Activated CD4-positive, alpha-beta memory T cell treated with anti-CD3 and anti-CD28 coated beads for 36 hours (primary cell): ENCODE data around the gene RMND5A. TPM values are rescaled to one million over a fixed set of nuclear protein-coding genes. Genes with fewer than 3 reads are reported as not detected.
A peak's percentile ranks its signal among the peaks of the same experiment; 100 is the strongest.

Source experiments
- CTCF ChIA-PET: fragments of 350-600 bp; sonication (Branson Sonifier 250); formaldehyde crosslinking; loops from one replicate; lab custom pipeline; 2021; ENCODE audit warnings: antibody characterized with exemption, inconsistent platforms; lab: Charles Lee
- POLR2A ChIA-PET: fragments of 350-600 bp; sonication (Branson Sonifier 250); formaldehyde crosslinking; loops from one replicate; lab custom pipeline; 2021; ENCODE audit warnings: antibody characterized with exemption; lab: Charles Lee
- DNase-seq: peaks from one replicate; pipeline ENCODE4 v3.0.0-alpha.2; 2020
- H3K27ac Mint-ChIP-seq: one replicate; pipeline ENCODE4 v1.8.0; 2021; ENCODE audit warnings: mixed read lengths
- H3K27me3 Mint-ChIP-seq: one replicate; pipeline ENCODE4 v1.8.0; 2021; ENCODE audit warnings: mixed read lengths
- H3K36me3 Mint-ChIP-seq: one replicate; pipeline ENCODE4 v1.8.0; 2021; ENCODE audit warnings: mixed read lengths
- H3K4me1 Mint-ChIP-seq: one replicate; pipeline ENCODE4 v1.8.0; 2021; ENCODE audit warnings: low read depth, mixed read lengths
- H3K4me3 Mint-ChIP-seq: one replicate; pipeline ENCODE4 v1.8.0; 2021; ENCODE audit warnings: mild to moderate bottlenecking, mixed read lengths
- H3K9me3 Mint-ChIP-seq: one replicate; pipeline ENCODE4 v1.8.0; 2021; ENCODE audit warnings: mixed read lengths
- intact Hi-C: fragments of 100-400 bp; cut with micrococcal nuclease; formaldehyde crosslinking; loops from one replicate; pipeline ENCODE4 v1.15.1; 2023
- total RNA-seq, 2 experiments: library from RNA; stranded (reverse); gene quantifications; one replicate each; pipeline ENCODE4 v1.2.3, GENCODE V29; 2021

RMND5A gene
- total RNA-seq, 2 experiments from 2014 or later = 30.1 to 32.8 TPM

GRCh38 chr2:86809481-86810121, 89.5 kb downstream of the RMND5A start:
- H3K27ac Mint-ChIP-seq = no peak overlapping the region
- DNase-seq = no peak
- intact Hi-C loops = loop anchor here (2.0 kb wide), 2 partner anchors 19 to 45 kb away; partner anchors contain the start of gene CD8A
- H3K27me3 Mint-ChIP-seq = peaks cover 43% of the 10 kb centered on the region
- peaks cover 22% of the 10 kb centered on the region for H3K4me1 Mint-ChIP-seq
- H3K9me3 Mint-ChIP-seq = no peaks in the 10 kb centered on the region
- H3K4me3 Mint-ChIP-seq = peak overlapping the region; percentile 13
- no peaks in the 10 kb centered on the region for H3K36me3 Mint-ChIP-seq
- ChIA-PET POLR2A (interaction anchor here (0.6 kb wide), 1 partner anchor 248 kb away, joined by 3 read pairs; no protein-coding TSS in a partner anchor), CTCF (interaction anchor here (0.9 to 1.9 kb wide), 2 partner anchors 17 to 18 kb away, joined by 3 to 4 read pairs; no protein-coding TSS in a partner anchor)

DNA sequence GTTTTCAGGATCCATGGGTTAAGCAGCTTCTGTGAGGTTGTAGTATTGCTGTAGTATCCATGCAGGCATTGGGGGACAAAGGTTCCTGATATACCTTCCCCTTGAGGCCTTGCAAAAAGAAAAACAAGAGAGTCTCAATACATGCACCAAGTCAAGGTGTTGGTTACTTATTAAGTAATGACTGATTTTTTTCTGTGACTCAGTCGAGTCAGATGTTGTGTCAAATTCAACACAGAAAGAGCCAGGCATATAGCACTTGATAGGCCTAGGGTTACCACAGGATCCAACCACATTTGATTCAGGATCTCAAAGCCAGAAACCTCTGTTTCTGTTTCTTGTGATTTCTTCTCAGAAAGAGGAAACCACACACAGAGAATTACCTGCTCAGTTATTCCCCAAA, 95.5 kb downstream of the RMND5A start:
- Mint-ChIP-seq H3K27ac (no peak overlapping the region), H3K27me3 (peaks cover 27% of the 10 kb centered on the region), H3K9me3 (no peaks in the 10 kb centered on the region), H3K4me3 (no peak overlapping the region), H3K36me3 (no peaks in the 10 kb centered on the region), H3K4me1 (peaks cover 4% of the 10 kb centered on the region)
- no peak for DNase-seq
- POLR2A ChIA-PET = no interaction called here
- intact Hi-C loops = no loop called here
- CTCF ChIA-PET = no interaction called here

DNA sequence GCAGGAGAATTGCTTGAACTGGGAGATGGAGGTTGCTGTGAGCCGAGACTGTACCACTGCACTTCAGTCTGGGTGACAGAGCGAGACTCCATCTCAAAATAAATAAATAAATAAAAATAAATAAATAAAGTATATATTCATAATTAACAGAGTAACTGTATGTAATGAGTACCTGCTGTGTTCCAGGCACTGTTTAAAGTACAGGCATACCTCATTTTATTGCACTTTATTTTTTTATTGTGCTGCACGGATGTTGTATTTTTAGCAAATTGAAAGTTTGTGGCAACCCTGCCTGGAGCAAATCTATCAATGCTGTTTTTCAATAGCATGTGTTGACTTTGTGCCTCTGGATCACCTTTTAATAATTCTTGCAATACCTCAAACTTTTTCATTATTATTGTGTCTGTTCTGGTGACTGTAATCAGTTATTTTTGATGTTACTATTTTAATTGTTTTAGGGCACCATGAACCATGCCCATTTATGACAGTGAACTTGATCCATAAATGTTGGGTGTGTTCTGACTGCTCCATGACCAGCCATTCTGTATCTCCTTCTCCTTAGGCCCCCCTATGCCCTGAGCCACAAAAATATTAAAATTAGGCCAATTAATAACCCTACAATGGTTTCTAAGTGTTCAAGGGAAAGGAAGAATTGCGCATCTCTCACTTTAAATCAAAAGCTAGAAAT, 98.2 kb downstream of the RMND5A start:
- Mint-ChIP-seq H3K4me1 (peaks cover 4% of the 10 kb centered on the region), H3K4me3 (no peak overlapping the region), H3K9me3 (peaks cover 11% of the 10 kb centered on the region), H3K27ac (no peak overlapping the region), H3K27me3 (peaks cover 16% of the 10 kb centered on the region), H3K36me3 (peaks cover 5% of the 10 kb centered on the region)
- POLR2A ChIA-PET = interaction anchor here (0.9 kb wide), 1 partner anchor 11 kb away, joined by 3 read pairs; no protein-coding TSS in a partner anchor
- CTCF ChIA-PET = interaction anchor here (0.9 kb wide), 1 partner anchor 10 kb away, joined by 4 read pairs; no protein-coding TSS in a partner anchor
- DNase-seq = no peak
- intact Hi-C loops = no loop called here

DNA sequence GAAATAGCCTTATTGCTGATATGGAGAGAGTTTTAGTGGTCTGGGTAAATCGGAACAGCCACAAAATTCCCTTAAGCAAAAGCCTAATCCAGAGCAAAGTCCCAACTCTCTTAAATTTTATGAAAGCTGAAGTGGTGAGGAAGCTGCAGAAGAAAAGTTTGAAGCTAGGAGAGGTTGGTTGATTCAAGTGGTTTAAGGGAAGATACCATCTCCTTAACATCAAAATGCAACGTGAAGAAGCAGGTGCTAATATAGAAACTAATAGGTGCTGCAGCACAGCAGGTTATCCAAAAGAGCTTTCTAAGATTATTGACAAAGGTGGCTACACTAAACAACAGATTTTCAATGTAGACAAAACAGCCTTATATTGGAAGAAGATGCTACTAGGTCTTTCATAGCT, 98.9 kb downstream of the RMND5A start:
- intact Hi-C loops = no loop called here
- peaks cover 11% of the 10 kb centered on the region for H3K9me3 Mint-ChIP-seq
- peaks cover 18% of the 10 kb centered on the region for H3K27me3 Mint-ChIP-seq
- H3K4me3 Mint-ChIP-seq = no peak overlapping the region
- ChIA-PET CTCF (interaction anchor here (0.9 kb wide), 1 partner anchor 10 kb away, joined by 4 read pairs; no protein-coding TSS in a partner anchor), POLR2A (interaction anchor here (0.9 kb wide), 1 partner anchor 11 kb away, joined by 3 read pairs; no protein-coding TSS in a partner anchor)
- H3K4me1 Mint-ChIP-seq = peaks cover 4% of the 10 kb centered on the region
- H3K27ac Mint-ChIP-seq = no peak overlapping the region
- peaks cover 5% of the 10 kb centered on the region for H3K36me3 Mint-ChIP-seq
- no peak for DNase-seq

DNA sequence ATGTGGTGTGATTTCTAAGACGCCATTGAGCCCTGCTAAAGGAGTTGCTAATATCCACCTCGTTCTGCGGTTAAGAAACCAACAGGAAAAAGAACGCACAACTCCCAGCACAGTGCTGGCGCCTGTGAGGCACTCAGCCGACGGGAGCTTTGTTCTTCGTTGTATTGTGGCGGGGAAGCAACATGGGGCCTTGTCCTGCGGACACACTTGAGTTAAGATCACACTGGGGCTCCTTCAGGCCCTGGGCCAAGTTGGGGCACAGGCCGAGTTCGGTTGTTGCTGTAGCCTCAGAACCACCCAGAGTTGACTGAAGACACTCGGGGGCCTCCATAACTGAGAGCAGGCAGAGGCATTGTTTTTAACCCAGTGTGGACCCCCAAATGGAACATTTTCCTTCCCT, 101.2 kb downstream of the RMND5A start:
- H3K36me3 Mint-ChIP-seq = peaks cover 5% of the 10 kb centered on the region
- peaks cover 5% of the 10 kb centered on the region for H3K4me1 Mint-ChIP-seq
- ChIA-PET CTCF (no interaction called here), POLR2A (no interaction called here)
- H3K27ac Mint-ChIP-seq = no peak overlapping the region
- H3K4me3 Mint-ChIP-seq = no peak overlapping the region
- H3K9me3 Mint-ChIP-seq = peaks cover 11% of the 10 kb centered on the region
- DNase-seq = no peak
- peaks cover 24% of the 10 kb centered on the region for H3K27me3 Mint-ChIP-seq
- intact Hi-C loops = no loop called here

GRCh38 chr2:86821842-86822241, 101.8 kb downstream of the RMND5A start:
- Mint-ChIP-seq H3K4me1 (peaks cover 7% of the 10 kb centered on the region), H3K27ac (no peak overlapping the region), H3K36me3 (peaks cover 5% of the 10 kb centered on the region), H3K9me3 (peaks cover 11% of the 10 kb centered on the region), H3K4me3 (no peak overlapping the region), H3K27me3 (peaks cover 26% of the 10 kb centered on the region)
- intact Hi-C loops = no loop called here
- ChIA-PET POLR2A (no interaction called here), CTCF (no interaction called here)
- no peak for DNase-seq

GRCh38 chr2:86822668-86823345, 102.7 kb downstream of the RMND5A start:
- ChIA-PET CTCF (no interaction called here), POLR2A (no interaction called here)
- peaks cover 5% of the 10 kb centered on the region for H3K36me3 Mint-ChIP-seq
- peaks cover 11% of the 10 kb centered on the region for H3K9me3 Mint-ChIP-seq
- no peak overlapping the region for H3K4me3 Mint-ChIP-seq
- no peak overlapping the region for H3K27ac Mint-ChIP-seq
- H3K27me3 Mint-ChIP-seq = peaks cover 31% of the 10 kb centered on the region
- intact Hi-C loops = no loop called here
- peaks cover 7% of the 10 kb centered on the region for H3K4me1 Mint-ChIP-seq
- DNase-seq = no peak

GRCh38 chr2:86825036-86825692, 105.1 kb downstream of the RMND5A start:
- Mint-ChIP-seq H3K9me3 (peaks cover 11% of the 10 kb centered on the region), H3K27ac (no peak overlapping the region), H3K27me3 (peaks cover 29% of the 10 kb centered on the region), H3K36me3 (peaks cover 5% of the 10 kb centered on the region), H3K4me3 (no peak overlapping the region), H3K4me1 (peaks cover 7% of the 10 kb centered on the region)
- POLR2A ChIA-PET = no interaction called here
- intact Hi-C loops = no loop called here
- DNase-seq = no peak
- CTCF ChIA-PET = no interaction called here

- Mint-ChIP-seq H3K36me3 (peaks cover 5% of the 10 kb centered on the region), H3K4me1 (peaks cover 7% of the 10 kb centered on the region), H3K27ac (no peak overlapping the region), H3K9me3 (peaks cover 11% of the 10 kb centered on the region), H3K27me3 (peaks cover 28% of the 10 kb centered on the region), H3K4me3 (no peak overlapping the region)
- ChIA-PET POLR2A (no interaction called here), CTCF (no interaction called here)
- intact Hi-C loops = no loop called here
- DNase-seq = peak; percentile 63
These were observed 105.7 kb downstream of the RMND5A start for GRCh38 chr2:86825693-86826381.

GRCh38 chr2:86826951-86827350, 106.9 kb downstream of the RMND5A start:
- POLR2A ChIA-PET = no interaction called here
- peaks cover 29% of the 10 kb centered on the region for H3K27me3 Mint-ChIP-seq
- CTCF ChIA-PET = interaction anchor here (0.9 kb wide), 1 partner anchor 18 kb away, joined by 3 read pairs; no protein-coding TSS in a partner anchor
- H3K9me3 Mint-ChIP-seq = peaks cover 9% of the 10 kb centered on the region
- no peak for DNase-seq
- no peak overlapping the region for H3K27ac Mint-ChIP-seq
- no peak overlapping the region for H3K4me3 Mint-ChIP-seq
- H3K36me3 Mint-ChIP-seq = peaks cover 2% of the 10 kb centered on the region
- intact Hi-C loops = no loop called here
- peaks cover 7% of the 10 kb centered on the region for H3K4me1 Mint-ChIP-seq
